GM18502 (cell line): ENCODE data around the gene FAM216B.

Experiments
- ATAC-seq: cut with Tn5 transposase; IDR thresholded peaks from one replicate; pipeline ENCODE4 v1.9.1; 2021; ENCODE audit warnings: mild to moderate bottlenecking; ENCODE audit not compliant: unreplicated experiment, poor library complexity

Gene FAM216B

DNA sequence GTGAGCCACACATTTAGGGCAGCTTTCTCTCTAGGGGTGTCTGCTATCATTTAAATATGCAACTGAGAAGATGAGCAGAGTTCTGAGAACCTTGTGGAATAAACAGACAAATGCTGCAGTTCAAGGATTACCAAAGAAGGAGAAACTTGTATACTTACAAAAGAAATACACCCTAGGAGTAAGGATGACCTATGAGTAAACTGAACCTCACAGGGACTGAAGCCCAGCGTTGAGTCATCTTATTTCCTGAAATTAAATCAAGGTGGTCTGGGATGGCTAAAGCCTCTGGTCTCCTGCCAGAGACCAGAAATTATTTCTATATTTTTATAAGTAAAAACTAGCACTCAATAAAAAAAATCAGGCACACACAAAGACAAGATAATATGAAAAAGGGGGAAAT lies 40.1 kb downstream of the FAM216B start:
- ATAC-seq, result no peak

DNA sequence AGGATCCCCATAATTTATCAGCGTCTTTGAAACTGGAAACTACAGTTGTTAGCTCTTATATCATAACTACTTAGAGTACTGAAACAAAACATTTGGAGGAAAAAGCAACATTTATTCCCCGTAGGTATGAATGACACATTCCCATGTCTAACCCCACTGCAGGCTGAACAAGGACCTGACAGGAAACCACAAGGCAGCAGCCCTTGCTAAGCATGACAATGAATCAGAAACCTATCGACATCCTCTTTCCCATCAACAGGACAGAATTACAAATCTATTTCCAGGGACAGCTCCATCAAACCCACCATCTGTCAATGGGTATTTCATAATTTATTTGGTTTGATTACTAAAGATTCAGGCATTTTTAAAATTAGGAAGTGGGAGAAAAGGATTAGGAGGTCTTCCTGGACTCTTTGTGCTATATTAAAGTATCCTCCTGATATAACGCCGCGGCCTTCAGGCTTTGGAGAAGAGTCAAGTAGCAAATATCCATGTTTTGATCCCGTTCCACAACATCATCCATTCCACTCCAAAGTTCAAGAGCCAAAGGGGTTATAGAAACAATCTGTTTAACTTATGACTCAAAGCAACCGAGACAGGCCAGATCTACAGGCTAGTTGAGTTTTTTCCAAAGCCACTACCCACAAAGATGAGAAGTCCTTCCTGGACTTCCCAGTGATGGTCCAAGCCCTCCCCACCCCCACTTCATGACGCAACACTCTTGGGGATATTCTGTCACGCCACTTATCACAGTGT lies 51.1 kb downstream of the FAM216B start:
- no peak for ATAC-seq

DNA sequence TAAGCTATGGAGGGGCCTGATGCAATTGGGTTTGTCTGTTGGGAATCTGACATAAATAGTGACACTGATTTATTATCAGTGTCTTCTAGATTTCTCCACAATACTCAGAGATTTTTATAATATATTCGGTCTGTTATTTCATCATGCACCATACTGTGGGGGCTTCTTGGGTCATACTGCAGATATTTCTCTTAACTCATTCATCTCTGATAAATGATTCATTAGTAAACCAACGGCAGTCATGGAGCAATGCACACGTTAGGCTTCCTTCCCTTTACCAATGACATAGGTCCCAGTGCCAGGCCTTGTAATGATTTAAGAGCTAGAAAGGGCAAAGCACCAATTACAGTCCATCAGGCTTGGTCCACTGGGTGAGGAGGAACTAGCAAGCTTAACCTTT lies 53.6 kb downstream of the FAM216B start:
- ATAC-seq, result no peak

GRCh38 chr13:42836930-42837690 lies 55.7 kb downstream of the FAM216B start:
- ATAC-seq, result no peak
